HUES6 (cell line): ENCODE data around the gene CKAP5.
"Not testable (repeated sequence)": the region's sequence is repeated elsewhere in the genome, so short reads cannot be mapped to it uniquely, and the experiment has no call there.

ENCODE experiments used
- H3K27ac ChIP-seq: 2 replicates; pipeline ENCODE4 v1.7.0; 2013; ENCODE audit warnings: low read depth, mild to moderate bottlenecking, low read length, inconsistent platforms
- H3K27me3 ChIP-seq: 2 replicates; pipeline ENCODE4 v1.6.1; 2013; ENCODE audit warnings: low read length; ENCODE audit not compliant: control insufficient read depth, insufficient read depth
- H3K36me3 ChIP-seq: 2 replicates; pipeline ENCODE4 v1.6.1; 2013; ENCODE audit warnings: low read length; ENCODE audit not compliant: control insufficient read depth, insufficient read depth
- H3K4me1 ChIP-seq: 2 replicates; pipeline ENCODE4 v1.6.1; 2013; ENCODE audit warnings: low read length; ENCODE audit not compliant: control insufficient read depth, insufficient read depth
- H3K4me3 ChIP-seq: 2 replicates; pipeline ENCODE4 v1.5.1; 2013; ENCODE audit warnings: low read depth, low read length
- H3K9ac ChIP-seq: one replicate; pipeline ENCODE4 v1.6.1; 2013; ENCODE audit warnings: mild to moderate bottlenecking, low read length
- H3K9me3 ChIP-seq: 2 replicates; pipeline ENCODE4 v1.6.1; 2013; ENCODE audit warnings: low read depth, low read length; ENCODE audit not compliant: control insufficient read depth, insufficient read depth

Gene CKAP5

DNA sequence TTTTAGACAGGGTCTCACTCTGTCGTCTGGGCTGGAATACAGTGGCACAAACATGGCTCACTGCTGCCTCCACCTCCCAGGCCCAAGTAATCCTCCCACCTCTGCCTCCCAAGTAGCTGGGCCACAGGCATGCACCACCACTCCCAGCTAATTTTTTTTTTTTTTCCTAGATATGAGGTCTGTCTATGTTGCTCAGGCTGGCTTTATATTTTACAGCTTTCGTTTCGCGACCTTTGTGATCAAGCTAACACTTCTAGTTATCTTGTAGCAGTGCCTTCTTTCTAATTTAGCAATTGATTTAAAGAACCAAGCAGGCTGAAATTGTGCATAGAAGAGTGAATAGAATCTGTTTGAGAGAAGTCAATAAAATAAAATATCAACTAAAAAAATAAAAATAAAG lies 11.3 kb downstream of the CKAP5 start:
- Histone ChIP-seq H3K4me1 (peaks cover 13% of the 10 kb centered on the region; the same call in 1 of the 2 replicates), H3K27ac (no peak overlapping the region), H3K9ac (no peak overlapping the region), H3K27me3 (no peaks in the 10 kb centered on the region), H3K4me3 (no peak overlapping the region), H3K9me3 (no peaks in the 10 kb centered on the region), H3K36me3 (no peaks in the 10 kb centered on the region)

DNA sequence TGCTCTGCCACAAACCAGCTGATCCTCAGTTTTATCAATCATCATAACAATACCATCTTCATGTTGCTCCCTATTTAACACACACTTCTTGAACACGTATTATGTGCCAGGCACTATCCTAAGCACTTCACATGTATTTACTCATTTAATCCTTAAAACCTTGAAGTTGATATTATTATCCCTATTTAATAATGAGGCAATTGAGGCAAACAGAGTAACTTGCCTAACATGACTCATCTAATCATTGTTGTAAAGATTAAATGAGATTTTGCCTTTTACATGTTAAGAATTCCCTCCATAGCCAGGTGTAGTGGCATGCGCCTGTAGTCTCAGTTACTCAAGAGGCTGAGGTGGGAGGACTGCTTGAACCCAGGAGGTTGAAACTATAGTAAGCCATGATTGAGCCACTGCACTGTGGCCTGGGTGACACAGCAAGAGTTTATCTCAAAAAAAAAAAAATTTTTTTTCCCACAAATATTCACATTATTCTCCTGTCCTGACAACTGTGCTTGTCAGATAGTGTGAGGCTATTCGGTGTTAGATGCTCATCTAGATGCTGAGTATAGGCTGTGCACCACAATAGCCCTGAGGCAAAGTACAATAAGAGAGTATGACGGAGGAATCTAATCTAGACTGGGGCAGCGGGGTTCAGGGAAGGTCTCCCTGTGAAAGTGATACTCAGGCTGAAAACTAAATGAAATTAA lies 13.4 kb downstream of the CKAP5 start:
- H3K27me3 ChIP-seq, result no peaks in the 10 kb centered on the region
- no peak overlapping the region for H3K9ac ChIP-seq
- no peaks in the 10 kb centered on the region for H3K9me3 ChIP-seq
- no peaks in the 10 kb centered on the region for H3K36me3 ChIP-seq
- H3K4me3 ChIP-seq, result no peak overlapping the region
- H3K27ac ChIP-seq, result no peak overlapping the region
- H3K4me1 ChIP-seq, result peaks cover 17% of the 10 kb centered on the region

DNA sequence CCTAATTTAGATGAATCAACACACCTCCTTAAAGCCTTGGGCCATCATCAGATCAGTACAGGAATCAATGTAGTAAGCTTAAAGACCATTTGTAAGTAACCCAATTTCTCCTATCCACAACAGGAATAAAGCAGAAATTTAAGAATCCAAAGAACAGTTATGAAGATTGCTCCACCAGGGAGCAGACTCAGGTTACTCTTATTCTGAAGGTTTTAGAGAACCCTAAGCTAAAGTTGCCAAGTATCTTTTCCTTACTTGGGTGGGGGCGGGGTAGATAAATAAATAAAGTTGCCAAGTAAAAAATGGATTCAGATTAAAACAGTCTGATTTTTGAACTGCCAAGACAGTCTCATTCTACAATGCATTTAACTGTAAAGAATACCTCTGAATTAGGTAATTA lies 18.1 kb downstream of the CKAP5 start:
- no peaks in the 10 kb centered on the region for H3K27me3 ChIP-seq
- no peaks in the 10 kb centered on the region for H3K36me3 ChIP-seq
- no peak overlapping the region for H3K27ac ChIP-seq
- no peak overlapping the region for H3K9ac ChIP-seq
- no peaks in the 10 kb centered on the region for H3K9me3 ChIP-seq
- peaks cover 21% of the 10 kb centered on the region for H3K4me1 ChIP-seq
- H3K4me3 ChIP-seq, result no peak overlapping the region

DNA sequence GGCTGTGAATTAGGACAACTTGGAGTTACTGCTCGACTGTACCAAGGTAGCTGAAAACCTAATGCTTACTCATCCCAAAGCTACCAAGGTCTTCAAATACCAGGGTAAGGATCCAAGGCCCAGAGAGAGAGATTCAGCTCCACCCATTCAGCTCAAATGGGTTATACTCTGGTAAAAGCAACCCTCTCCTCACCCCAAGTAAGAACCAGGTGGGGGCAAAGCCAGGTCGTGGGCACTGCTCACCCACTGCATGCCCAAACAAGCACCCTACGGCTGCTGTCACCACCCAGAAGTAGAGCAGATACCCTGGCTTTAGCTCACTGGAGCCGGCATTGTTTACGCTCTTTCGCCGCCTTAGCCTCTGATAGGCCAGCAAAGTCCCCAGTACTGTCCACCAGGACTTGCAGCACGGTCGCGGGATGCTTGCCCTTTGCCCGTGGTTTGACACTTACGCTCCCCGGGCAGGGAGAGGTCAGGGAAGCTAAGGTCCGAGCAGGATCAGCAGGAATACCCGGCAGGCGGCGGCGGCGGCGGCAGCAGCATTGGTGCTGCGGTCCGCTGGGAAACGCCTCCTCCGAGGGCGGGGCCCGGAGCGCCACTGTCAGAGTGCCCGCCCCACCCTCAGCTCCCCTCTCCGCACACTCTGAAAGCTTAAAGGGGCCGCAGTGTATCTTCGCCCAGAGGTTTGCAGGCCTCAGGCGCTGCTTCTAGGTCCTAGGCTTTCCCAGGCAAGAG lies 19.6 kb downstream of the CKAP5 start:
- Histone ChIP-seq H3K4me3 (peak overlapping the region; percentile 68), H3K9ac (peak overlapping the region; percentile 40), H3K4me1 (peaks cover 21% of the 10 kb centered on the region), H3K9me3 (no peaks in the 10 kb centered on the region), H3K27ac (no peak overlapping the region), H3K27me3 (no peaks in the 10 kb centered on the region), H3K36me3 (no peaks in the 10 kb centered on the region)

DNA sequence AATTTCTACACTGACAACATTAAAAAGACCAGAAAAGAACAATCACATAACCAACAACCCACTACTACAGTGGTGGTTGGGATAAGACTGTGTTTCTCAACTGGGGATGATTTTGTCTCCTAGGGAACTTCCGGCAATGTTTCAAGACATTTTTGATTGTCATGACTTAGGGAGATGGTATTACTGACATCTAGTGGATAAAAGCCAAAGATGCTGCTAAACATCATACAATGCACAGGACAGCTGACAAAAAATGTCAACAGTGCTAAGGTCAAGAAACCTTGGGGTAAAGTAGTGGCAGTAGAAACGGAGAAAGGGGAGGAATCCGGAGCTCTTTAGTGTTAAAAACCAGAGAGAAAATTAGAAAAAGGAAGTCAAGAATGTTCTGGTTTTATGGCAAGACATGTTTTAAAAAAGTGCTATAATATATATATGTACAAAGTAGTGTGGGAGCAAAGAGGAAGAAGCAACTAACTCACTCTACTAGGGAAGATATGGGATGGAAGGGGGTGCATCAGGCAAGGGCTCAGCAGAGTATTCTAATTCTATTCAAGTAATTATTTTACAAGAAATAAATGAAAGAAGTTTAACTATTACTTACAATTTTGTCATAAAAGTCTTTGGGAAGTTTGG lies 37.2 kb downstream of the CKAP5 start:
- Histone ChIP-seq H3K27ac (no peak overlapping the region), H3K9me3 (no peaks in the 10 kb centered on the region), H3K9ac (no peak overlapping the region), H3K27me3 (no peaks in the 10 kb centered on the region), H3K4me3 (no peak overlapping the region), H3K36me3 (peaks cover 73% of the 10 kb centered on the region), H3K4me1 (no peaks in the 10 kb centered on the region)

DNA sequence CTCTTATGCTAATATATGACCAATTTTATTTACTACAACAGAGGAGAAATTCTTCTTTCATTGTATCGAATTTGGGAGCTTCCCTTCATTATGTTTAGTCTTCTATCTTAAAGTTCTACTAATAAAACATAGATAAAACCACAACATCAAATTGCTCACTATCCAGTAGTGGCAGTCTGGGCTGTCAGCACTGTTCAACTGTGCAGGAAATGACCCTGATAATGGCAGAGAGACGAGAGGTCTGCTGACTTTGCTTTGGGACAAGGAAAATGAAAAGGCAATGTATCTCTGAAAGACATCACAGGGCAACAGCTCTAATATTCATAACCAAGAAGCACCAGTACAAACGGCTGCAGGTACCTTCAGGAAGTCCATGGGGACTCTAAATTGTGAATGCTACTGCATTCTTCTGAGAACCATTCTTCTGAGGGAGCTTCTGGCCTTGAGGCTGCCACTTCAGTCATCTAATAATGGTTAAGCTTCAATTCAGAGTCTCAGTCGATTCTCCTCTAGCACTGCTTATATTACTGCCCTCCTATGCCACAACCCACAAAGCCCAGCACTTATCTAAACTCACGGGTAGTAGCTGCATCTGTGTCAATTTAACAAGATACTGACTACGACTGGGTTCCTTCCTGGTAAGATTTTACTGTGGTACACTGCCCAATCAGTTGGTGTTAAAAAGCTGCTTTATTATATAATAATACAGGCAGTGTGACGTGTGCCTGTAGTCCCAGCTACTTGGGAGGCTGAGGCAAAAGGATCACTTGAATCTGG lies 44.2 kb downstream of the CKAP5 start:
- Histone ChIP-seq H3K9me3 (no peaks in the 10 kb centered on the region), H3K4me3 (no peak overlapping the region), H3K4me1 (no peaks in the 10 kb centered on the region), H3K36me3 (peaks cover 85% of the 10 kb centered on the region), H3K27me3 (no peaks in the 10 kb centered on the region), H3K9ac (no peak overlapping the region), H3K27ac (no peak overlapping the region)

DNA sequence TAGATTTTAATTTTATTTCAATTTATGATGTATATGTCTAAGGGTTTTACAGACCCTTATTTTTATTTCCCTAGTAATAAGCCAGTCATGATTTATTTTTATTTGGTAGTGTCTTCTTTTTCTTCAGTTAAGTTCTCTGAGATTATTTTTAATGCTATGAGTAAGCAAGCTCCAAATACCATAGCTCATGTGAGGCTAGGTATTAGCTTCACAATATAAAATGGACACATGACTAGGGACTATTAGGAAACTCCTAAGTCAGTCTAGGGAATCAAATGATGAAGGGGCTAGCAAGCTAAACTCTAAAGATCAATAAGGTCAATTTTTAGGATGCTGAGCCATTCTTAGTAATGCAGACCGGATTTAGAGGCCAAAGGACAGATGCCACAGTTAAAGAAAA lies 45.9 kb downstream of the CKAP5 start:
- H3K4me3 ChIP-seq, result no peak overlapping the region
- no peaks in the 10 kb centered on the region for H3K27me3 ChIP-seq
- no peaks in the 10 kb centered on the region for H3K9me3 ChIP-seq
- H3K27ac ChIP-seq, result no peak overlapping the region
- H3K9ac ChIP-seq, result no peak overlapping the region
- peaks cover 85% of the 10 kb centered on the region for H3K36me3 ChIP-seq
- H3K4me1 ChIP-seq, result no peaks in the 10 kb centered on the region

DNA sequence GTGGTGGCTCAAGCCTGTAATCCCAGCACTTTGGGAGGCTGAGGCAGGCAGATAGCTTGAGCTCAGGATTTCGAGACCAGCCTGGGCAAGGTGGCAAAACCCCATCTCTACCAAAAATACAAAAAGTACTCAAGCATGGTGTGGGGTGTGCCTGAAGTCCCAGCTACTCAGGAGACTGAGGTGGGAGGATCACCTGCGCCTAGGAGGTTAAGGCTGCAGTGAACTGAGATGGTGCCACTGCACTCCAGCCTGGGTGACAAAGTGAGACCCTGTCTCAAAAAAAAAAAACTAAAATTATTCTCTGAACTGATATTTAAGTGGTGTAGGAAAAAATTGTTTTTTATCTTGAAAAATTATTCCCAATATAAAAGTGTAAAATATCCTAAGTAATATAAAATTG lies 46.4 kb downstream of the CKAP5 start:
- not testable (repeated sequence) for H3K9ac ChIP-seq, H3K4me1 ChIP-seq, H3K27me3 ChIP-seq, H3K27ac ChIP-seq, H3K4me3 ChIP-seq, H3K9me3 ChIP-seq
- peaks cover 89% of the 10 kb centered on the region for H3K36me3 ChIP-seq

DNA sequence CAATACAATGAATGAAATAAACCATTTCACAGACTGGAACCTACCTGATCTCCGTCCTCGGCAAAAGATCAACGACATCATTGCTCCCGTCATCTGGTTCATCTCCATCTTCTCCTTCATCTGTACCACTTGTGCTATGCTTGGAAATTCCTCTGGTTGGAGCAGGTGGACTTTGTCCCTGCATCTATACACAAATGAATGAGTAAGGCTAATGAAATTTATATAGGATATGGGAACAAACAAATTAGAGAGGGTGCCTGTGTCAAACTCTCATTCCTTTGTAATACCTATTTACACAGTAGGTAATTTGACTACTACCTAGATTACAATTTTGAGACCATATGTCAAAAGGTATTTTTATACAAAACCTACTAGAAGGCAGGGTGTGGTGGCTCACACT lies 67.7 kb downstream of the CKAP5 start:
- Histone ChIP-seq H3K9ac (no peak overlapping the region), H3K4me3 (no peak overlapping the region), H3K27me3 (no peaks in the 10 kb centered on the region), H3K27ac (no peak overlapping the region), H3K4me1 (no peaks in the 10 kb centered on the region), H3K36me3 (peaks cover 85% of the 10 kb centered on the region), H3K9me3 (no peaks in the 10 kb centered on the region)

DNA sequence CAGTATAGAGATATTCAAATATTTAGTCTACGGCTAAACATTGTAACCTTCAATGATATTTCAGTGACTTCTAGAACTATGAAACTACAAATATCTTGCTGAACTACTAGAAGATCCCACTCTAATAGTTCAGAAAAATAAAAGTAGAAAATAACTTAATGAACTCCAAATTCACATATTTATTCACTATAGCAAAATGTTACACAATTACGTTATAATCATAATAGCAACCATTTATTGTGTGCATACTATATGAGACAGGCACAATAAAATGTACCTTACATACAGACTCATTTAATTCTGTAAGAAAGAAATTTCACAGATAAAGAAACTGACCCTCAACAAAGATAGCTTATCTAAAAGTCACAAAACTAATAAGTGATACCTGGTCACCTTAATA lies 69.2 kb downstream of the CKAP5 start:
- Histone ChIP-seq H3K9ac (no peak overlapping the region), H3K36me3 (peaks cover 80% of the 10 kb centered on the region), H3K4me3 (no peak overlapping the region), H3K9me3 (no peaks in the 10 kb centered on the region), H3K4me1 (no peaks in the 10 kb centered on the region), H3K27ac (no peak overlapping the region), H3K27me3 (no peaks in the 10 kb centered on the region)
